ENCODE results near the gene SUCO. TPM values are rescaled to one million over a fixed set of nuclear protein-coding genes. Genes with fewer than 3 reads are reported as not detected.

SUCO gene
- total RNA-seq, 4 donors from 2014 or later = 39.6 to 61.8 (median 44.5) TPM

DNA sequence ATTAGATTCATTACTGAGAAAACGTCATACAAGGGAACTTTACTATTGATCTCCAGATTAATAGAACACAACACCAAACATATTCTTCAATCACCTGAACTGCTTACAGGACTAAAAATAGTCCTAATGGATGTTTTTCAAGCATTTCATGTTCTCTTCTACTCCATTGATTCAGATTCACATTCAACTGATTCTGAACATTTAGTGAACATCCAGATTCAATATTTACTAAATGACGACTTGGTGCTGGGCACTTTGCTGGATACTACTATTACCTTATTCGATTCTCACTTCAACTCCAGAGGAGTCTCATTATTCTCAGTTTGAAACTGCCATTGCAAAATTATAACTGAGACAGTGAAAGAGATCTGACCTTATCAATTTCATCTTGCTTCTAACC, 18.8 kb upstream of the SUCO start:
- TF ChIP-seq, protein P1, sequence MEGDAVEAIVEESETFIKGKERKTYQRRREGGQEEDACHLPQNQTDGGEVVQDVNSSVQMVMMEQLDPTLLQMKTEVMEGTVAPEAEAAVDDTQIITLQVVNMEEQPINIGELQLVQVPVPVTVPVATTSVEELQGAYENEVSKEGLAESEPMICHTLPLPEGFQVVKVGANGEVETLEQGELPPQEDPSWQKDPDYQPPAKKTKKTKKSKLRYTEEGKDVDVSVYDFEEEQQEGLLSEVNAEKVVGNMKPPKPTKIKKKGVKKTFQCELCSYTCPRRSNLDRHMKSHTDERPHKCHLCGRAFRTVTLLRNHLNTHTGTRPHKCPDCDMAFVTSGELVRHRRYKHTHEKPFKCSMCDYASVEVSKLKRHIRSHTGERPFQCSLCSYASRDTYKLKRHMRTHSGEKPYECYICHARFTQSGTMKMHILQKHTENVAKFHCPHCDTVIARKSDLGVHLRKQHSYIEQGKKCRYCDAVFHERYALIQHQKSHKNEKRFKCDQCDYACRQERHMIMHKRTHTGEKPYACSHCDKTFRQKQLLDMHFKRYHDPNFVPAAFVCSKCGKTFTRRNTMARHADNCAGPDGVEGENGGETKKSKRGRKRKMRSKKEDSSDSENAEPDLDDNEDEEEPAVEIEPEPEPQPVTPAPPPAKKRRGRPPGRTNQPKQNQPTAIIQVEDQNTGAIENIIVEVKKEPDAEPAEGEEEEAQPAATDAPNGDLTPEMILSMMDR (IDR thresholded peaks at IDR 0.05) = no peak
- ATAC-seq (ENCODE audit: low FRiP score) (no peak), DNase-seq (ENCODE audit: low spot score) (no peak)

DNA sequence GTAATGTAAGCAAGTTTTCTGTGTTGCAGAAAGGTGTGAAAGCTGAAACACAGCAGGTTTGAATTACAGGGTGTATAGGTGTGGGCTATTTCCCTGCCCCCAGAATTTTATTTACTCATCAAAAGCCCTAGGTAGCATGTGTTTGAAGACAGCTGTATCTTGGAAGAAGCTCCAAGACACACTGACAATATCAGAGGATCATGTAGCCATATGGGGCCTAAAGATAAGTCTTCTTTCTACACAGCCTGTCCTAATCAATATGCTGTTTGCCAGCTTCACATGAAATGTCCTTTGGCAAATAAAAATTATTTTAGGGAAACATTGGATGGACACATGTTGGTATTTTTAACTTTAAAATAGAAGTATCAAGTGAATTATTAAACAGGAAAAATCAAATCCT, 17.5 kb upstream of the SUCO start:
- ATAC-seq (ENCODE audit: low FRiP score) (no peak), DNase-seq (ENCODE audit: low spot score) (no peak)
- TF ChIP-seq, protein P1 (IDR thresholded peaks at IDR 0.05) = no peak

GRCh38 chr1:172515927-172516326, 17.0 kb upstream of the SUCO start:
- no peak for ATAC-seq (ENCODE audit: low FRiP score)
- DNase-seq (ENCODE audit: low spot score) = no peak
- TF ChIP-seq, protein P1 (IDR thresholded peaks at IDR 0.05) = no peak

GRCh38 chr1:172517081-172517480, 15.9 kb upstream of the SUCO start:
- TF ChIP-seq, protein P1 (IDR thresholded peaks at IDR 0.05) = no peak
- ATAC-seq (ENCODE audit: low FRiP score) (no peak), DNase-seq (ENCODE audit: low spot score) (no peak)

DNA sequence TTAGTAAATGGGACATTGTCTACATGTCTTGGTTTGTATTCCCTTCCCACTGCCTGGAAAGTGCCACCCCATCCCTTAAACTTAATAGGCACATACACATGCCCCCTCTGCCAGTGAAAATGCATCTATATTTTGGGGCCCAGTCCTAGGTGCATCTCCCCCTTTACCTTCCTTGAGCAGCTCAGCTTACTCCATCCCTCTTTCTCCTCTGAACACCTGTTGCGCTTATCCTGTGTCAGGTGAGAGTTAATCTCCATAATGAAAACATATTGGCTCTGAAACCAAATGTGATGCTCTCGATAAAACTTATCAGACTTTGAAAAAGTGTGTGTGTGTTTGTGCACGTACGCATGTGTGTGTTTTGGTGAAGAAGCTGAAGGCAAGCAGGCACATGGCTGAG, 15.4 kb upstream of the SUCO start:
- no peak for ATAC-seq (ENCODE audit: low FRiP score)
- TF ChIP-seq, protein P1 (IDR thresholded peaks at IDR 0.05) = no peak

DNA sequence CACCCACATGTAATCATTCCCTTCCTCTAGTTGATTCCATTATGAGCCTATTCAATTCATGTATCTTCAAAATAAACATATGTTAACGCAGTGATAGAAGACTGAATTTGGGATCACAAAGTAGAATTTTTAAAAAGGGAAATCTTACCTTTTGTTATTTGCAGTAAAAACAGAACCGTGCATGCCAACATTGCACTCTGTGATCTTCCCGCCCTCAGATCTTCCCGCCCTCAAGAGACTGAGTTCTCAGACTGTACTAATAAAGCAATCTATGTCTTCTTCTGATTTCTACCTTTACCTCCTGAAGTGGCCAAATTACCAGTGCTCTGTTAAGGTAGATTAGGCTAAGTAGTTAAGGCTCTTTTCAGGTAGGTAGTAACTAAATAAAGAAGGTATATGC, 3.6 kb upstream of the SUCO start:
- TF ChIP-seq, protein P1 (IDR thresholded peaks at IDR 0.05) = no peak
- ATAC-seq (ENCODE audit: low FRiP score) (no peak), DNase-seq (ENCODE audit: low spot score) (no peak)

More for the DNA sequence above, 15.4 kb upstream of the SUCO start:
- DNase-seq (ENCODE audit: low spot score) = no peak

- DNase-seq (ENCODE audit: low spot score) (no peak), ATAC-seq (ENCODE audit: low FRiP score) (no peak)
- TF ChIP-seq, protein P1 (IDR thresholded peaks at IDR 0.05) = no peak
Measured at GRCh38 chr1:172530000-172530399, 3.0 kb upstream of the SUCO start.

Measured in omental fat pad (tissue), 4 donors.